GM21367 (cell line): ENCODE results near the gene GMEB2.
A peak's percentile ranks its signal among the peaks of the same experiment; 100 is the strongest.
"Not testable (repeated sequence)": the region's sequence is repeated elsewhere in the genome, so short reads cannot be mapped to it uniquely, and the experiment has no call there.

ENCODE experiments used
- ATAC-seq: cut with Tn5 transposase; IDR thresholded peaks from one replicate; pipeline ENCODE4 v1.9.1; 2021; ENCODE audit not compliant: unreplicated experiment

GMEB2 gene

DNA sequence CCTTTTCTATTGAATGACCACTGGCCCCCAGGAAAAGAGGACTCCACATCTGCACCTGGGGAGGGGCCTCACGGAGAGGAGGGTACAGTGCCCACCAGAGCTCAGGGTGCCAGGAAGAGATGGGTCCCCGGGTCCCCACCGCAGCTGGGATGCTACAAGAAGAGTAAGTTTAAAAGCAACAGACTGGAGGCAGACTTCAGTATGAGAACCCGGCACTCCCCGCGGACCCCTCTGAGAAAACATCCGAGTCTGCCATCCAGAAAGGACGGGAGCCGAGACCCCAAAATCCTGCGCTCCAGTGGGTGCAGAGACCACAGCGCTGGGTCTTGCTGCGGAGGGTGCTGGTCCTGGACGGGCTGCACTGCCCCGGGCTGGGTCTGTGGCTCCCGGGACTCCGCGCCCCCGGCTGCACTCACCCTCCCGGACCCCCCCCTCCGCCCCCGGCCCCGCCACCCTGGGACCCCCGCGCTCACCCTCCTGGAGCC is 53.2 kb downstream of the GMEB2 start:
- ATAC-seq = no peak

DNA sequence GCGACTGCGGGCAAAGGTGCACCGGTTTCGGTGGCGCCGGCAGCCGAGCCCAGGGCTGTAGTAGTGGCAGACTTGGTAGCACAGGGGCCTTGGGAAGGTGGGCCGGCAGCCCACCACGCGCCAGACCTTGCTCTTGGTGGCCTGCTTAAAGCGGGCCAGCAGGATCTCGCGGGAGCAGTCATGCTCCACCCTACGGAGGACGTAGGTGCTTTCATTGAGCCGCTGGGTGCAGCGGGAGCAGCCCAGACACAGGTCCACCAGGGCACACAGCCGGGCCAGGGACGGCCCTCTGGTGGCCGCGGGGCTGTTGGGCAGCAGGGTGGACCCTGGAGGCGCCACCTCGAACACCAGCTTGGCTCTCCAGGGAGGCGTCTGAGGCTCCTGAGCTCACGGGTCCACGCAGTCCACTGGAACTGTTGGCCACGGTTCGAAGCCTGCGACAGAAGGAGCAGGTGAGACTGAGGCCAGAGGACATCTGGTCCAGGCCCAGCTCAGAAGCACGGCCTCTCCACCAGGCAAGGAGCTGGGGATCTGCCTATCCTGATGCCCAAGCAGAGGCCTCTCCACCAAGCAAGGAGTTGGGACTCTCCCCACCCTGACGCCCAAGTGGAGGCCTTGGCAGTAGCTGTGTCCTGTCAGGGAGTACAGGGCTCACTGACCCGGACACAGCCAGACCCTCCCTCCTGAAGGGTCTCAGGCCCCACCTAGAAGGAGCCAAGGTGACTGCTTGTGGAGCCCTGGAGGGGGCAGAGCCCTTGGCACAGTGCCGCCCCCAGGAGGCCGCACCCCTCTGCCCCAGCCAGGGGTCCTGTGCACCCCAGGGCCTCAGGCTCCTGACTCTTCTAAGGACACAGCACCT is 53.9 kb downstream of the GMEB2 start:
- no peak for ATAC-seq

DNA sequence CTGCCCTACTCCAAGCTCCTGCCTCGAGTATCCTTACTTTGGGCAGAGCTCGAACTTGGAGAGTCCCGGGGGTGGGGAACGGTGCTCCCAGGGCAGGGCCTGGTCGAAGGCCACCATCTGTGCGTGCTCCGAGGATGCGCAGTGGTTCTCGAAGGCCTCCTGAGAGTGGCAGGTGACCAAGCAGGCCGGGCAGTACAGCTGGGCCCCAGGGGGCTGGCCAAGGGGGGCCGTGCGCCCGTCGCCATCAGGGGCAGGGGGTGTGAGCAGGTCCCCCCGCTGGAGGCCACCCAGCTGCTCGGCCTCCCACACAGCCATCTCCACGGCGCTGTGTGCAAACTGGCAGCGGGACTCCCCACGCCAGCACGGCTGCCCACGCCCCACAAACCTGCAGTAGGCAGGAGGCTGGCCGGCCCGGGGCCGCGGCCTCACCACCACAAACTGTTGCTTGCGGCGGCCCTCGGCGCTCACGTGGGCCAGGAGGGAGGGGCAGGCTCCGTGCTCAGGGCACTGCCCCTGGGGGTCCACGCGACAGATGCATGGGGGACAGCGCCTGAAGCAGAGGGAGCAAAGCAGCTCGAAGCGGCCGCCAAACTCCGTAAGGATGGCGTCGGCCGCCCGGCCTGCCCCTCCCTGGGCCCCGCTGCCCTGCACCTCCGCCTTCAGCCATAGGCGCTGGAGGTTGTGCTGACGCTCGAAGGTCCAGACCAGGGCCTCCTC is 54.7 kb downstream of the GMEB2 start:
- no peak for ATAC-seq

DNA sequence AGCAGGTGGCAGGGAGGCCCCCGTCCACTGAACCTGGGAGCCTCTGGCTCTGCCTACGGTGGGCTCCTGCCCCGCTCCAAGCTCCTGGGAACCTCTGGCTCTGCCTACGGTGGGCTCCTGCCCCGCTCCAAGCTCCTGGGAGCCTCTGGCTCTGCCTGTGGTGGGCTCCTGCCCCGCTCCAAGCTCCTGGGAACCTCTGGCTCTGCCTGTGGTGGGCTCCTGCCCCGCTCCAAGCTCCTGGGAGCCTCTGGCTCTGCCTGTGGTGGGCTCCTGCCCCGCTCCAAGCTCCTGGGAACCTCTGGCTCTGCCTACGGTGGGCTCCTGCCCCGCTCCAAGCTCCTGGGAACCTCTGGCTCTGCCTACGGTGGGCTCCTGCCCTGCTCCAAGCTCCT is 55.8 kb downstream of the GMEB2 start:
- ATAC-seq = not testable (repeated sequence)

DNA sequence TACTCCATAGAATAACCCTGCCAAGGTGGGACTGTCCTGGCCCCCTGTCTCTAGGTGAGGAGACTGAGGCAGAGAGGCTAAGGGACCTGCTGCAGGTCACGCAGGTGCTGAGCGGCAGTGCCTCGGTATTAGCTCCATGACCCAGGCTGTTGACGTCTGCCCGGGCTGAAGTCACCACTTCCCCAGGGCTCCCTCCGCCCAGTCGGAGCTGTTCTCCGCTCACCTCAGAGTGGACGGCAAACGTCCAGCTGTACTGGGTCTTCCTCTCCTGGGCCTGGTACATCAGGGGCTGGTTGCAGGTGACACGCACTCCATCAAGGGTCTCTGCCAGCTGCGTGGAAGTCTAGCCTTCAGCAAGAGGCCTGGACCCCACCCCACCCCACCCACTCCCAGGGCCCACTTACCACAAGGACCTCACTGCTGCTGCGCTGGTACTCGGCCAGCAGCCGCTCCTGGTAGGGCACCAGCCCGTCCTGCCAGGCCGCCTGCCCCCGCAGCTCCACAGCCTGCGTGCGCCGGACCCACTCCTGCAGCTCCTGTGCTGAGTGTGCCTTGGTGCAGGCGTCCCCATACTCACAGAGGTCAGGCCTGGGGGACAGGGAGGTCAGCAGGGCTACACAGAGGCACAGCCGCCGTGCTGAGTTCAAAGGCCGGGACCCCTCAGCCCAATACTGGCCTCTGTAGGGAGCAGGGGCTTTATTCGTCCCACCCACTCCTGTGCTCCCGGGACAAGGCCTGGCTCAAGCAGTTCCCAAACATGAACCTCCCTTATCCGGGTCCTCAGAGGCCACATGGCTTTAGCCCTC is 56.4 kb downstream of the GMEB2 start:
- no peak for ATAC-seq

DNA sequence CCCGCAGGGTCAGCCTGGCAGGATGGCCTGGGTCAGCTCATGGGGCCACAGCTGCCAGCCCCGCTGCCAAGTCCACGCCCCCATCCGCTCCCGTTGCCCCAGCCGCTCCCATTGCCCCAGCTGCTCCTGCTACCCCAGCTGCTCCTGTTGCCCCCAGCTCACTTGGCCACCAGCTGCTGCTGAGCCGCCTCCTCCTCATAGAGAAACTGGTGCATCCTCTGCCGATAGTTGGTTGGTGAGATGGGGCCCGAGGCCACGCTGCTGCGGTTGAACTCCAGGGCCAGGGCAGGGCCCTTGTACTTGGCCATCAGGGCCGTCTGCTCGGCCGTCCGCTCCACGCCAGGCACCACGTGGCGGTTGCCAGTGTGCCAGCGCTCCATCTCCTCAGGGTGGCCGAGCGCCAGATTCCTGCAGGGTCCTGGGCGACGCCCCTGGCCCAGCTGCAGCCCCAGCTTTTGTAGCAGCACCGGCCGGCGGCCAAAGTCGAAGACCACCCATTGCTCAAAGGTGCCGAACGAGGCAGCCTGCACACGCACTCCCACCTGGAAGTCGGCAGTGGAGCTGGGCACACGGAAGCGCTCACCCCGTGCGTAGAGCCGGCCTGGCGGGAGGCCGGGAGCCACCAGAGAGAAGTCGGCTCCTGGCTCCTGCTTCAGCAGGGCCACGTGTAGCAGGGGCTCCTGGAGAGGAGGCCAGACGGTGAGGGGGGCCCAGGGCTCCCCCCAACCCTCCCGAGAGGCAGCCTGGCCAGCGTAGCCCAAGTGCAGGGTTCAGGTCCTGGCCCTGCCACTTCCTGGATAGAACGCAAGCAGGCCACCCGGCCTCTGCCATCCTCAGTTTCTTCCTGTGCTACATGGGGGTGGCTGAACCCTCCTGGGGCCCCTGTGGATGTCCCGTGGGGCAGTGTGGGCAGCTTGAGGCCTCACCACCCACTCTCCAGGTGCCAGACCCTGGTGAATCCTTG is 57.6 kb downstream of the GMEB2 start:
- ATAC-seq = no peak

DNA sequence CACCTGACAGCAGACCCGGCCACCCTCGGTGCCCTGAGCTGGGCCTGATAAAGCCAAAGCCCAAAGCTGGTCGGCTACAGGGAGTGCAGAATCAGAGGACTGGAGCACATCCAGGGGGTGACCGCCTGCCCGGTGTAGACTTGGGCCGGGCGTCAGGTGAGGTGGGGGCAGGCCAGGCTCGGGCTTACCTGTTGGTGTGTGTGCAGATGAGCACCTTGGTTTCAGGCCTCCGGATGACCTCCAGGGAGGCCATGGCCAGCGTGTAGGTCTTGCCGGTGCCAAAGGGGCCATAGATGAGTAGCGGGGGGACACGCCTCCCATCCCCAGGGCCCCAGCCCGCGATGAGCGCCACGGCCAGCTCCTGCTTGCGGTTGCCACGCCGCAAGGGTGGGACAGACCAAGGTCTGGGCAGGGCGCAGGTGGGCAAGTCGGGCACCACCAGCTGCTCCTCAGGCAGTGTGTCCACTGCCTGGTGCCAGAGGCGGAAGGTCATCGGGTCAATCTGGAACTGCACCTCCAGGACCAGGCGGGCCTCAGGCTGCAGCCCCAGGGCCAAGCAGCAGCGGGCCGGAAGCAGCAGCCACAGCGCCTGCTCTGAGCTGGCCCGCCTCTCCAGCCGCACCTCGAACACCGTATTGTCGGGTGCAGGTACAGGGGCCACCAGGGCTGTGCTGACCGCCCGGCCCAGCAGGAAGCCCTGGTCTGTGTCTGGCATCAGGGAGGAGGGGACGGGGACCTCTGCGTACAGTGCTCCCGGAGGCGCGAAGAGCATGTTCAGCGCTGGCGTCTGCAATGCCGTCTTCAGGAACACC is 58.5 kb downstream of the GMEB2 start:
- ATAC-seq = peak; percentile 25

DNA sequence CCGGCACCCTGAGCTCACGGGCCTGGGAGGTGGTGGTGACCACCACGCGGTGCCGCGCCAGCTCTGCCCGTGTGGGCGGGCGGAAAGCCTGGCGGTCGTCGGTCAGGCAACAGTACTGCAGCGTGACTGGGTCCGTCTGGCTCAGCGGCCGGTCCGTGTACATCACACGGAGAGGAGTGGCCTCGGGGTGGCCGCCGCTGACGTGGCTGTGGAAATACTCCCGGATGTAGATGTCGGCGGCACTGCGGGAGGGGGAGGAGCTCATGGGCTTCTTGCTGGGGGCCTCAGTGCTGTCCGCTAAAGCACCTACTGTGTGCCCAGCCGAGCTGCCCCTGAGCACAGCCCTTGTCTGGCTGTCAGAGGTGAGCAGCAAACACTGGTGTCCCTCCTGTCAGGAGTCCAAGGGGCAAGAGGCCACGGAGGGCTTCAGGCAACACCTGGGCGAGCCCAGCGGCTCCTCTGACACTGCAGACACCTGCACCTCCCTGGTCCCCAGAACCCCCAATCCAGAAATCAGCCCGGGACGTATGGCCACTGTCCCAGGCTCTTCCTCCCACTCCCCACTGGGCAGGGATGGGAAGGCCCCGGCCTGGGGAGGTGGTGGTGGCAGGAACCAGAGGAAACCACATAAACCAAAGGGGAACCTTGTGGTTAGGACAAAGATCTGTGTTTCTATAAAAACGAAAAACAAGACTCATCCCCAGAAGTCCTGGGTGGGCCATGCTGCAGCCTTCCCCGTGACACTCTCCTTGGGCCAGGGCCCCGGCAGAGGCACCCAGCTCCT is 59.3 kb downstream of the GMEB2 start:
- peak; percentile 45 for ATAC-seq

DNA sequence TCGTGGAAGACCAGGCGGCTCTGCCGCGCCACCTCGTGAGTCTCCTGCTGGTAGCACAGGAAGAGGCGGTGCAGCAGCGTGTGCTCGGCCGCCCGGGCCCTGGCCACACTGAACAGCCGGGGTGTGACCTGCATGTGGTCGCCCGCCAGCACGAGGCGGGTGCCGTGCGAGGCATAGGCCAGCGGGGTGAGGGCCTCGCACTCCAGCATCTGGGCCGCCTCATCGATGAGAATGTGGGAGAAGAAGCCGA is 59.8 kb downstream of the GMEB2 start:
- no peak for ATAC-seq

DNA sequence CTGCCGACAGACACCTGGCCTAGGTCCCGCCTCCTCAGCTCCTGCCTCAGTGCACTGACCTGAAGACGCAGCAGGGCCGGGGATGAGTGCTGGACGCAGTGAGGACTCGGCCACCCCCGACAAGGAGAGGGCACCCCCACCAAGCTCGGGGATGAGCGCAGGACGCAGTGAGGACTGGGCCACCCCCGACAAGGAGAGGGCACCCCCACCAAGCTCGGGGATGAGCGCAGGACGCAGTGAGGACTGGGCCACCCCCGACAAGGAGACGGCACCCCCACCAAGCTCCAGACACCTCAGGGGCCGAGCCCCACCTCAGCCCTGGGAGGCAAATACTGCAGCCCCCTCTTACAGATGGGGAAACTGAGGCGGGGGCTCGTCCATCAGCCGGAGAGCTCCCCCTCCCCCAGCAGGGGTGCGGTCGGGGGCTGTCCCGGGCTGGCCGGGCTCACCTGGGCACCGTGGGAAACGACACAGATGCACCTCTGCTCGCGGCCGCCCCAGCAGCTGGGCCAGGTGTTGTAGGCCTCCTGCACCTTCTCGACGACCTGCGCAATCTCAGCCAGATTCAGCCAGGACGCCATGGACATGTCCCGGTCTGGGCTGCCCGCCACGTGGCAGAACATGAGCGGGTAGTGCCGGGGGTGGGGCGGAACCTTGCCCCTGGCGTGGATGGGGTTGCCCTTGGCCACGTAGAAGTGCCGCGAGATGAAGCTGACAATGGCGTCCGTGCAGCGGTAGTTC is 60.3 kb downstream of the GMEB2 start:
- no peak for ATAC-seq

DNA sequence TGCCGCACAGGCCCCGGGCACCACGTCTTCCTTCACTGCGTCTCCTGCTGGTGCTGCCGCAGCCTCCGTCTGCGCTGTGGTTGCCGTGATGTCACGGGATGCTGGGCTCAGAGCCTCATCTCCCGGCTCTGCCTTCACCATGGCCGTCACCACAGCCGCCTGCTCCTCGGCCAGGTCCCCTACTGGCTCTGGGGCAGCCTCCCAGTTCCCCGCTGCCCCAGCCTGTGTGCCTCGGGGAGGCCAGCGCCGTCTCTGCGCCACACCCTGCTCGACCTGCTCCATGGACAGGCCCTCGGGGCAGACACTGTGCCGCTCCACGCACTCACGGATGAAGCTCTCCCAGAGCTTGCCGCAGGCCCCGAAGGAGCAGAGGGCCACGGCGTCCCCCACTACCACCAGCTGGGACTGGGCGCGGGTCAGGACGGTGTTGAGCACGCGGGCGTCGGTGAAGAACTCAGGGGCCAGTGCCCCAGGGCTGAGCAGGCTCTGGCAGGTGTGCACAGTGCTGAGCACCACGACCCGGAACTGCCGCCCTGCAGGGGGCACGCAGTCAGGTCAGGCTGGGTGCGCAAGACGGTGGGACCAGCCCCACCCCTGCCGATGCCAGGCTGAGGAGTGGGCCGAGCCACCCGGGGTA is 61.1 kb downstream of the GMEB2 start:
- no peak for ATAC-seq

DNA sequence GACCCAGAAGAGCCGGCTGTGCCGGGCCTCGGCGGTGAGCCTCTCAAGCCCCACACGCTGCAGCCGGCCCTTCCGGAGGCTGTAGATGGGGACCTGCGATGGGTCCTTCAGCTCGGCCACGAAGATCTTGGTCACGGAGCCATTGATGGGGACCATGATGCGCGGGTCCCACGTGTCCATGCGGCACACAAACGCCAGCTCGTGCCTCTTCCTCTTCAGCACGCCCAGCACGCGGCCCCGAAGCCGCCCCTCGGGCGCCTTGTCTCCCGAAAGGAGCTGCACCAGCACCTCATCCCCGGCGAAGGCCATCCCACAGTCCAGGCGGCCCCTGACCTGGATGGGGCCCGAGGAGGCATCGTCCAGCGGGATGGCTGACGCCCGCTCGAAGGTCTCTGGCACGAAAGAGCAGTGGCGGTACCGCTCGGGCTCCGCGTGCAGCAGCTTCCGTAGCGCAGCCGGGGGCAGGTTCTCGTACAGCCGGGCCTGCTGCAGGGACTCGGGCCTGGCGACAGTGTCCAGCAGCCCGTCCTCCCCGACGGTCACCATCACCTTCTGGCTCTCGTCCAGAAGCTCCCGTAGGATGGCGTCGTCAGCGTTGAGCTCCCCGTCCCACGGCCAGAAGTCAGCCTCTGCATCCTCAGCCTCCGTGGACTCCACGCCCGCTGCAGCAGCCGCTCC is 61.7 kb downstream of the GMEB2 start:
- ATAC-seq = no peak

DNA sequence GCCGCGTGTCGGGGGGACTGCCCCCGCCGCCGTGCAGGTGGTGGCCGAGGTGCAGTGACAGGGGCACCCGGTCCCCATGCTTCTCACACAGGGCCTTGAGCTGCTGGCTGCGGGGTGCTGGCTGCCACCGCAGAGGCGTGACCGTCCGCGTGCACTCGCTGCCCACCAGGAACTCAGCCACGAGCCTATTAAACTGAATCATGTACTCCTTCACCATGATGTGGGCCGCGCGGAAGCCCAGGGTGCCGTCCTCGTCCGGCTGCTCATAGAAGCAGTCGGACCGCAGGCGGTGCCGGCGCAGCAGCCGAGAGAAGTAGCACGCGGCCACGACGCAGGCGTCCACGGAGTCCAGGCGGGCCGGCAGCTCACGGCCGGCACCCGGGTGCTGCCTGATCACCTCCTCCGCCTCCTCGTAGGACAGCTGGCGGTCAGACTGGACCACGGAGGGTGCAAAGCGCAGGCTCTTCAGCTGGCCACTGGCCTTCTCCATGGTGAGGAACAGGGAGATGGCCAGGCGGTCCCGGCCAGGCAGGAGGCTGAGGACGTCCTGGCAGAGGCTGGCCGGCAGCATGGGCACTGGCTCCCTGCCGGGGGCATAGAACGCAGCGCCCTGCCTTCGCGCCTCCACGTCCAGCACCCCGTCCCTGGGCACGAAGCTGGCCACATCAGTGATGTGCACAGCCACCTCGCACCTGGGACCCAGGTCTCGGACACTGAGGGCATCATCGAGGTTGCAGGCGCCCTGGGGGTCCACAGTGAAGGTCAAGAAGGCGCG is 62.7 kb downstream of the GMEB2 start:
- ATAC-seq = no peak

DNA sequence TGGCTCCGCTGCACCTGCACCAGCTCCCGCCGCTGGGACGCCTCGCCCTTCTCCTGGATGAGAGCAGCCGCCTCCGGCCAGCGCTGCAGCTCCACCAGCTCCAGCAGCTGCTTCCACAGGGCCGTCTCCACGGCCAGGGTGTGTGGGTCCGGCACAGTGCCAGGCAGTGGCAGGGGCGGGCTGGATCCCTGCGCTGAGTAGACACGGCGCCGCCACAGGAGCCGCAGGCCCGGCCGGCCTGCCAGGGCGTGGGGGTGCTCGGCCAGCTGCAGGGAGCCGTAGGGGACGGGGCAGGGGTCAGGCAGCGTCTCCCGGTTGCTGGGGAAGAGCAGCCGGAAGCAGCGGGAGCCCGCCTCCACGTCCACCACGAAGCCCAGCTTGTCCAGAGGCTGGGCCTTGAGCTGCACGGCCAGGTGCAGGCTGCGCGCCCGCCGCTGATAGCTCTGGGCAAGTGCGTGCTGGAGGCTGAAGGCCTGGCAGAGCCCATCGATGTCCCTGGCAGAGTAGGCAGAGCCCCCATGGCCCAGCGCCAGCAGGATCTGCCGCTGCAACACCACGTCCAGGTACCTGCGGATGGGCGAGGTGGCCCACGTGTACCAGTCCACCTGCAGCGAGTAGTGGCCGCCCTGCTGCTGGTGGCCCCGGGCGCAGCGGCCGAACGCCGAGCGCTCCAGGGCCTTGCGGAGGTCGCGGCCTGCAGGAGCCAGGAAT is 63.5 kb downstream of the GMEB2 start:
- no peak for ATAC-seq

DNA sequence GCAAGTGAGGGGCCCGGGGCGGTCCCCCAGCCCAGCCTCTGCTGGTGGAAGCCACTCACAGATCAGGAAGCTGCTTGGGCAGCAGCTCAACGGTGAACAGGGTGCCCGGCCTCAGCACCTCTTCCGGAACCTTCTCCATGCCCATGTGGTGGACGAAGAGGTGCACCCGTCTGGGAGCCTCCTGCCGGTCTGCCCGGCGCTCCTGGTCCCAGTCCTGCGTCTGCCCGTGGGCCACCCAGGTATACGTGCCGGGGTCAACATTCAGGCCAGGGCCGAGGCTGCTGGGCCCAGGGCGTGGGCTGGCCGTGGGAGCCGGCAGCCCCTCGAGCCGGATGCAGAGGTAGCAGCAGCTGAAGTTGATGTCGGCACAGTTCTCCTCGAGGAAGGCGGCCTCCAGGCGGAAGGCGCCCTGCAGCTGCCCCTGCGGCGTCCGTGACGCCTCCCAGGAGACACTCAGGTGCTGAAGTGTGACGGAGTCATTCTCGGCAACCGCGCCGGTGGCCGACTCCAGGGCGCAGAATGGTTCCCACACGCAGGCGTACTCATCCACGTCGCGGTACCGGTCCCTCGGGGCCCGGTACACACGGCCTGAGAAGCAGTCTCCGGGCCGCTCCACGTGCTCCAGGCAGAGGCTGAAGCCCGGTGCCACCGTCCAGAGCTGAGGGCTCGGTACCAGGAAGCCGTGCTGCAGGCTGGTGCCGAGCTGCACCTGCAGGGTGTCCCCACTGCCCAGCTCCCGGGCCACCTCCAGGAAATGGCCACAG is 64.3 kb downstream of the GMEB2 start:
- no peak for ATAC-seq
